HG03354 (cell line): ENCODE measurements around the gene SLC1A7.
"Not testable (repeated sequence)": the region's sequence is repeated elsewhere in the genome, so short reads cannot be mapped to it uniquely, and the experiment has no call there.

Experiments used
- ATAC-seq: cut with Tn5 transposase; IDR thresholded peaks from one replicate; pipeline ENCODE4 v1.9.1; 2021; ENCODE audit warnings: mild to moderate bottlenecking; ENCODE audit not compliant: unreplicated experiment, poor library complexity, severe bottlenecking

SLC1A7 gene

GRCh38 chr1:53142226-53142853, at the start of gene SLC1A7:
Gene SLC1A7 (minus strand): TSS chr1:53142638. CDS start chr1:53142449, 189 bp downstream.
- ATAC-seq = no peak

DNA sequence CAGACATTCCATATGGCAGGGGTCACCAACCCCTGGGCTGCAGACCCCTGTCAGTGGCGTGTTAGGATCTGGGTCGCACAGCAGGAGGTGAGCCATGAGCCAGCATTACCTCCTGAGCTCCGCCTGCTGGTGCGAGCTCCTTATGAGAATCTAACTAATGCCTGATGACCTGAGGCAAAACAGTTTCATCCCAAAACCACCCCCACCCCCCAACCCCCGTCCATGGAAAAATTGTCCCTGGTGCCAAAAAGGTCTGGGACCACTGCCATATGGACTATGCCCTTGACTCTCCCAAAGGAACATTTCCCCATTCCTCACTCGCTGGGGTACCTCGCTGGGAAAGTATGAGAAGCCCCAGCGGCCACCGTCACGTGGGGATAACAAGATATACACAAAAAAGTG, 47.8 kb upstream of the SLC1A7 start:
- ATAC-seq = no peak

- ATAC-seq = no peak
These were observed 46.6 kb upstream of the SLC1A7 start for GRCh38 chr1:53189061-53189460.

DNA sequence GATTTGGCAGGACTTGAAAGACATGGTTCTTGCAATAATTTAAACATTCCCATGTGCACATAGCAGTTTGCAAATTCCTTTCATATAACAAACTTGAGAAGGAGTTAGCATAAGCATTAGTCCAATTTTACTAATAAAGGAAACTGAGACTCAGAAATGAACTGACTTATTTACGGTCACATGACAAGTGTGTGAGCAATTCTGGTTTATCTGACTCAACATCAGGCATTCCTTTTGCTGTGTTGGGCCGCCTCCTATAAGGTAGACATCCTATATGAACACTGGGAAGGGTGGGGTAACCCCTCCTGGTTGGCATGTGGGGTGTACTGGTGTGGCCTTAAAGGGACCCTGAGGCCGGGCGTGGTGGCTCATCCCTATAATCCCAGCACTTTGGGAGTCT, 45.7 kb upstream of the SLC1A7 start:
- ATAC-seq = no peak

DNA sequence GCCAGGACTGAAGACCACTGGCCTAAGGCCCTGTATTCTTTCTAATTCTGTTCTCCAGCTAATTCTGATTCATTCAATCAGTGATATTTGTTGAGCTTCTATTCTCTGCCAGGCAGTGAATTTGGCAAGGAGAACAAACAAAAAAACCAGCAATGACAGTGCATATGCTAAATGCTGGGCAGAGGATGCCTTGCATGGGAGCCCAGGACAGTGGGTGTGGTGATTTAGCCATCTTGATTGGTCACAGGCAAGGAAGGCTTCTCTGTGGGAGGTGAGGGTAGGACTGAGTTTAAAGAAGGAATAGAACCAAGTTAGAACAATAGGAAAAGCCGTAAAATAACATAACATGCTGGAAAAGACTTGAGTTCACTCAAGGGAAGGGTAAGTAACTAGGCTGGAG, 45.0 kb upstream of the SLC1A7 start:
- ATAC-seq = no peak

- ATAC-seq = no peak
These were observed 44.1 kb upstream of the SLC1A7 start for GRCh38 chr1:53186533-53186932.

DNA sequence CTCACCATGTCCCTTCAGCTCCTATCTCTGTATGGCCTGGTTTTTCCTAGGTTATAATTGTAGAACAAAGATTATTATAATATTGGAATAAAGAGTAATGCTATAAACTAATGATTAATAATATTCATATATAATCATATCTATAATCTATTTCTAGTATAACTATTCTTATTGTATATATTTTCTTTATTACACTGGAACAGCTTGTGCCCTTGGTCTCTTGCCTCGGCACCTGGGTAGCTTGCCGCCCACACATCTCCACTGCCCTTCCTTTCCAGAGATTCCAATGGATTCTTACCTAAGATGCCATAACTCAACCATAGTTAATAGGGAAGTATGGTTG, 43.5 kb upstream of the SLC1A7 start:
- ATAC-seq = not testable (repeated sequence)

DNA sequence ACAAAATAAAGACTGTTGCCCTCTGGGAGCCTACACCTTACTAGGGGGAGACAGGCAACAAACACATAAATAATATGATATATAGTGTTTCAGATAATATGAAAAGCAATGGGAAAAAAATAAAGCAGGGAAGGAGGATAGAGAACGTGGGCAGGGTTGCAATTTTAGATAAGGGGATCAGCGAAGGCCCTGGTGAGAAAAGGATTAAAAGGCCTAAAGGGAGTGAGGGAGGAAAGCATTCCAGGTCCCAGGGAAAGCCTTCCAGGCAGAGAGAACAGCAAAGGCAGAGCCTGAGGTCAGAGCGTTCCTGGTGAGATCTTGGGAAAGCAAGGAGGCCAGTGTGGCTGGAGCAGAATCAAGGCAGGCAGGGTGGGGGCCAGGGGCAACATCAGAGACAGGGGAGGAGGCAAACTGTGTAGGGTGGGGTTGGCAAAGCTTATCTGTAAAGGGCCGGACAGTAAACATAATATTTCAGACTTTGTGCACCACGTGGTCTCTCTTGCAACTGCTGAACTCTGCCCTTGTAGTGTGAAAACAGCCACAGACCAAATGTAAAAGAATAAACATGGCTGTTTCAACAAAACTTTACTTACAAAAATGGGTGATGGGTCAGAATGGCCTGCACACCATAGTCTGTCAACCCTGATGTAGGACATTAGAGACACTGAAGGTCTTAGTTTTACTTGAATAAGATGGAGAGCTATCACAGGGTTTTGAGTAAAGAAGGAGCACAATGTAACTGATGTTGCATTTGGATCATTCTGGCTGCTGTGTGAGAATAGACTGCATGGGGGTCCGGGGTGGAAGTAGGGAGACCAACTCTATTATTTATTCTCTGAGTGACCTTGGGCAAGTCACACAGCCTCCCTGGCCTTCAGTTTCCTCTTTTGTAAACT, 40.9 kb upstream of the SLC1A7 start:
- no peak for ATAC-seq

DNA sequence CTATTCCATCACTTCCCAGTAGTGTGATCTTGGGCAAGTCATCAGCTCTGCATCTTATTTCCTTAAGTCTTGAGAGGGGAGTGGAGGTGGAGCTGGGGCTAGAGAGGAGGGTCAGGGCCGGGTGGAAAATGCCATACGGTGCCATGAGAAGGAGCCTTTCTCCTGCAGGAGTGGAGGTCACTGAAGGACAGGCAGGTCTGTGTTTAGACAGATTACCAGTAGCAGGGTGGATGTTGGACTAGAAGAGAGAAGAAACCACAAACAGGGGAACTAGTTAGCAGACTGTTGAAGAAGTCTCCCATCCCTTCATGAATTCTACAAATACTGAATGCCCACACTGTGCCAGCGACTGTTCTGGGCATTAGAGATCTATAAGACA, 40.3 kb upstream of the SLC1A7 start:
- no peak for ATAC-seq

DNA sequence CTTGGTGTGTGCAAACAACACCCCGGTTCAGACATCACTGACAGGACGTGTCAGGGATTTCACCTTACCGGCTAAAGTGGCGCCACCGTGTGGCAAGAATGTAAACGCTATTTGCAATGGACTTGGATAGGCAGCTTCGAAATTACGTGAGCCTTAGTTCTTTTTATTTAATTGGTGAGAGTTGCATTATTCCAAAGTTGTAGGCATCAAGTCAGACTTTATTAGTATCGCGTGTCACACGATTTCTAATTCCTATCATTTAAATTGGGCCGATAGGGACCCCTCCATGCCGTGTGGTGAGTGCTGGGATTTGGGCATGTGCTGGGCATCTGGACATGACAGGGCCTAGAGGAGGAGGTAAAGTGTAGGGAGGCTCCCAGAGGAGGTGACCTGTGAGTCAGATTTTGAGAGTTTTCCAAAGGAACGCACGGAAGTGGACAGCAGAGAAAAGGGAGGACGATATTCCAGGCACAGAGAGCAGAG, 39.7 kb upstream of the SLC1A7 start:
- peak; percentile 57 for ATAC-seq

- ATAC-seq = no peak
These were observed 38.5 kb upstream of the SLC1A7 start for GRCh38 chr1:53180951-53181350.

GRCh38 chr1:53180226-53180625, 37.8 kb upstream of the SLC1A7 start:
- no peak for ATAC-seq

DNA sequence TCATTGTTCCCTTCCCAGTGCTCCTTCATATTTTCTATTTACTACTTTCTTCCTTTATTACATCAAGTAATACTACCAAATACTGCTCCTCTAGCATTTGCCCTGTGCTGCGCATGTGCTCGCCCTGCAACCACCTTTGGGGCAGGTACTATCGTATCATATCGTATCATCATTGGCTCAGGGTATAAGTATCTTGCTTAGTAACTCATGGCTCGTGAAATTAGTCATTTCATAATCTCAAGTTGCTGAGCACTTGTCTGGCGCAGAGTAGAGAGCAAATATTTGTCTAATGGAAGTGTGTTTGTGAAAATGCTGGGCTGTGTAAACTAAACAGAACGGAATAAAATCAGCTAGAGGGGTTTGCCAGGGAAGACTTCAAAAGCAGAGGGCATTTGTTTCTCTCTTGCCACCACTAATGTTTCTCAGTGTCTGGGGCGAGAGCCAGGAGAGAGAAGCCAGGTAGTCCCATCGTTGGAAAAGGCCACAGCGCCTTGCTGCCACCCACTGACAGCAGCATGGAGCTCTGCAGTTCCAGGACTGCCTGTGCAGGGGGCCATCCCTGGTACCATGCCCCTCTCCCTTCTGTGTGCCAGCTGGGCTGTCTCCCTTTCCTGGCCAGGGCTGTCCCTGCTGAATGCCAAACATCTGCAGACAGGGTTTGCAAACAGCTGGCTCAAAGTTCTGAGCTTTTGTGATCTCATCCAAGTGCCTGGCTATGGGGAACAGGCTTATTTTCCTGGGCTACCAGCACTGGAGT, 34.2 kb upstream of the SLC1A7 start:
- ATAC-seq = no peak

DNA sequence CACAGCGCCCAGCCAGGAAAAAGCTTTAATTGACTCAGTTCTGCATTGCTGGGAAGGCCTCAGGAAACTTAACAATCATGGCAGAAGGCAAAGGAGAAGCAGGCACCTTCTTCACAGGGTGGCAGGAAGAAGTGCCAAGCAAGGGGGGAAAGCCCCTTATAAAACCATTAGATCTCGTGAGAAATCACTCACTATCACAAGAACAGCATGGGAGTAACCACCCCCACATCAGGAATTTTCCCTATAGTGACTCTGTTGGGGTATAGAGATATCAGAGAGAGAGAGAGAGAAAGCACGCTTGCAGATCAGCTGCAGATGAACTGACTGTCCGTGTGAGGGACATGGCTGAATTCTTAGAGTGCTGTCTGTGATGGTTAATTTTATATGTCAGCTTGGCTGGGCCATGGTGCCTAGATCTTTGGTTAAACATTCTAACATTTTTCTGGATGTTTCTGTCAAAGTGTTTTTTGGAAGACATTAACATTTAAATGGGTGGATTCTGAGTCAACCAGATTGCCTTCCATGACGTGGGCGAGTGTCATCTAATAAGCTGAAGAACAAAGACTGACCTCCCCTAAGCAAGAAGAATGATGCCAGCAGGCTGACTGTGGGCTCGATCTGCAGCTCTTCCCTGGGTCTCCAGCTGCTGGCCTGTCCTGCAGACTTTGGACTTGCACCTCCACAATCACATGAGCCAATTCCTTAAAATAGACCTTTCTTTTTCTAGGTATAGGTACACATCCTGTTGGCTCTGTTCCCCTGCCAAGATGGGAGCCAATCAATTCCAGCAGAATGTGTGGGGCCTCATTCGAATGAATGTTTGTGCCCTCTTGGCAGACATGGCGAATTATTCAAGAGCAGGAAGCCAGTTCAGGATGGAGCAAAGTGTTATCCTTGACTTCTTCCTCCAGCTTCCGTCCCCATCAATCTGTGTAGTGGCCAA, 32.8 kb upstream of the SLC1A7 start:
- ATAC-seq = no peak

DNA sequence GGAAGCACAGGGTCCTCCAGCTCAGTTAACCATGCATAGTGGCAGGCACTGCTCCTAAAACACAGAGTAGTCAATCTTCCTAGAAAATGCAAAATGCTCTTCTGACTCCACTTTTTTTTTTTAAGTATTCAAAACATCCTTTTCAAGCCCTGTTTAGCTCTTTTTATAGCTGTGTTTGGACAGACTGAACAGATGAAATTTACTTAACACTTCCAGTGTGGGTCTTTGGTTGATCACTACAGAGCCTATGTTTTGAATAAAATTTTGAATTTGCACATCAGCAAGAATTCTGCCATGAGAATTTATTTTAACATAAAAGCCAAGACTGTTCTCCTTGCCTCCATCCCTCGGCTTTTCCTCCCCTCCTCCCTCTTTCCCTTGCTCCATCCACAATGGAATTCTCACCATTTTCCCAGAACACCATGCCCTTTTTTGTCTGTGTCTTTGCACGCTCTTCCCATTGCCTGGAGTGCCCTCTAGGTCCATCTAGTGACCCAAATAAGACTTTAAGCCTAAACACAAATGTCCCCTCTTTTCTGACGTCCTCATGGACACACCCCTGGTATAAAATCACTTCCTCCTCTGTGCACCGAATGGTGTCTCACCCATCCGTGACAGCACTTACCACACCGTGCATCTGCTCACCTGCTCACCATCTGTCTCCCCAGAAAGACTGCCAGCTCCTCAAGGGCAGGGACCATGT, 30.1 kb upstream of the SLC1A7 start:
- ATAC-seq = peak; percentile 77

GRCh38 chr1:53166912-53167311, 24.5 kb upstream of the SLC1A7 start:
- ATAC-seq = no peak

DNA sequence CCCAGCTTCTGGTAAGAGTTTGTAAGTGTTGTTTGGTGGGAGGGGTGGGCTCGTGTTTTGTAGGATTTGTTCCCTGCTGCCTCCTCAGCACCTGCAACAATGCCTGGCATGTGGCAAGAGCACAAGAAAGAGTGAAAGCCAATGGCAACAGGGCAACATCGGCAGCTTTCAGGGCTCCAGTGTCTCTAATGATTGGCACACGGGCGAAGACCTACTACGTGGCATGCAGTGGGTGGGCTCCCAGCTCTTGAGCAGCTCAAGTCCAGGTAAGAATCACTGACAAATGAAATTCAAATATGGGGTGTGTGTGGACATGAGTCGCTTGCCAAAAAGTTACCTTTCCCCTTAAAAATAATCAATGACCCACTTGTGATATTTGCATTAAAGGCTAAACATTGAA, 23.9 kb upstream of the SLC1A7 start:
- no peak for ATAC-seq

DNA sequence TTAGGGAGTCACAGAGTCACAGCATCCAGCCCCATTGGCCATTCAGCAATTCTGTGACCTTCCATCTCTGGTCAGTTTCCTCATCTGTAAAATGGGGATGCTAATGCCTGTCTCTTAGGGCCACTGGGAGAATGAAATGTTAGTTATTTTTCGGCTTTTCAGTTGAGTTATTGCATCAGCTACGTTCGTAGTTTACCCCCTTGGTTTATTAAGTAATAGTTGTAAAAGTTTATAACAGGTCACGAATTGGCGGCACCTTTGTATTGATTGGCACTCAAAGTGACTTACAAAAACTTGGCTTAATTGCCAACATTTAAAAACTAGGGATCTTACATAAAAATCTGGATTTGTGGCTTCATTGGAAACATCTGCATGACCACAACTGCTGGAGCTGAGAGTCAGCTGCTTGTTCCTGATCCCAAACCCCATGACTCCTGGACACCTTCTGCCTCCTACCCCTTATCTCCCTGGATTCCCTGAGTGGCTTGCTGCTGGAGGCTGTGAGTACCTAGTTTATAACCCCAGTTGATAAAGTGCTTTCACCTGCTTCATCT, 23.0 kb upstream of the SLC1A7 start:
- no peak for ATAC-seq
